ENCODE results near the gene EML1.

The EML1 gene

GRCh38 chr14:99944241-99944651, 151.0 kb downstream of the EML1 start:
- no peak for DNase-seq

GRCh38 chr14:99945732-99946651, 152.8 kb downstream of the EML1 start:
- DNase-seq, result peak; percentile 74

DNA sequence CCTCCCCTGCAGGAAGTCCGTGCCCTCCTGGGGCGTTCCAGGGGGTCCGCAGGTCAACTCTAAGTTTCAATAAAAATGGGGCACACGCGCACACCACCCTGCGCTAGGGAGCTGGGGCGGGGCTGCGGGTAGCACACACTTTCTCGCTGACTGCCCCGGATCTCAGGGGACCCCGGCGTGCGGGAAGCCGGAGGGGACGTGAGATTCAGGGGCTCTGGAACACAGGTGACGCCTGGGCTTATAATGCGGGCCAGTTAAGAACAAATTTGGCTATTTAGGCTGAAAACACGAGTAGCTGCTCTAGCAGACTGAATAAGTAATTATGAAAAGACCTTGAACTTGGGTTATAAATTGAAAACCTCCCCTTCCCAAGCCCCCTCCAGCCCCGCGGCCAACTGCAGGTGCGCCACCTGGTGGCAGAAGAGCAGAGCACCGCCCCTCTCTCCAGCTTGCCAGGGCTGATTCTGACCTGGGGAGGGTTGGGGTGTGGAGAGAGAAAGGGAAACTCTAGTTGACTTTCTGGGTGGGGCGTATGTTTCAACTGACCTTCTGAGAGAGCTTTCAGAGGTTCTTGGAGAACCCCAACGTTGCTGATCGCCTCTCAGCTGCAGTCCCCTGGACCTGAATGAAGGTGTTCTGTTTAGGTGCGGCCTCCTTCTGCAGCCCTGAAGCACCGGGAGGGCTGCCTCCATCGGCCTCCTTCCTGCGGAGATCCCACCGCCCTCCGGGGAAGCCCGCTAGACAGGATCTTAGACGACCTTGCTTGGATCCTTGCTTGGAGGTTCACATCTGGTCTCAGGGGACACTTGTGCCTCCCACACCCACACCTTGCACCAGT, 153.7 kb downstream of the EML1 start:
- peak; percentile 43 for DNase-seq

DNA sequence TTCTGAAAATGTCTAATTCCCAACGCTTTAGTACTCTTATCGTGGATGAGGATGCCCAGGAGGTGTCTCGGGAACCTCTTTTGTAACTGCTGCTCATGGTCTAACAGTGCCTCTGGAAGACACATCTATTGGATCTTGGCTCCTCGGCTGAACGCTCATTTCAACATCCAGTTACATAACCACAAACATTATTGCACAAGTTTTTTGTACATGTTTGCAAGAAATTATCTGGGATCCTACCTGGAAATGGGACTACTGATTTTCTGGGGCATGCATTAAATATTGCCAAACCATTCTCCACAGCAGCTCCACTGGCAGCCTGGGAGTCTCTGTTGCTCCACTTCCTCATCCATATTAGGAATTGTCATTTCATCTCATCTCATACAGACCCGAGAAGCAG, 154.5 kb downstream of the EML1 start:
- DNase-seq, result no peak

DNA sequence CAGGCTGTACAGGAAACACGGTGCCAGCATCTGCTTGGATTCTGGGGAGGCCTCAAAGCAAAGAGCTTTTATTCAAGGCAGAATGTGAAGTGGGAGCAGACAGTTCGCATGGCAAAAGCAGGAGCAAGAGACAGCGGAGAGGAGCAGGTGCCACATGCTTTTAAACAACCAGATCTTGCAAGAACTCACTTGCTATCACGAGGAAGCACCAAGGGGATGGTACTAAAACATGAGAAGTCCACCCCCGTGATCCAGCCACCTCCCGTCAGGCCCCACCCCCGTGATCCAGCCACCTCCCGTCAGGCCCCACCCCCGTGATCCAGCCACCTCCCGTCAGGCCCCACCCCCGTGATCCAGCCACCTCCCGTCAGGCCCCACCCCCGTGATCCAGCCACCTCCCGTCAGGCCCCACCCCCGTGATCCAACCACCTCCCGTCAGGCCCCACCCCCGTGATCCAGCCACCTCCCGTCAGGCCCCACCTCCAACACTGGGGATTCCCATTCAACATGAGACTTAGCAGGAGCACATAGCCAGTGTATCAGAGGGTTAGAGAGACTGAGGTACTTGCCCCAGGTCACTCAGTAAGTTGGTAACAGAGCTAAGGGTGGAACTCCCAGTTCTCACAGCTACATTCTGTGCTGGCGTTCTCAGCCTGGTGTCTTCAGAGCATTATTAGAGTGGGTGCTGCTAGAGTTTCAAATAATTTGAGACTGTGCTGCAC, 156.0 kb downstream of the EML1 start:
- DNase-seq, result peak; percentile 37

DNA sequence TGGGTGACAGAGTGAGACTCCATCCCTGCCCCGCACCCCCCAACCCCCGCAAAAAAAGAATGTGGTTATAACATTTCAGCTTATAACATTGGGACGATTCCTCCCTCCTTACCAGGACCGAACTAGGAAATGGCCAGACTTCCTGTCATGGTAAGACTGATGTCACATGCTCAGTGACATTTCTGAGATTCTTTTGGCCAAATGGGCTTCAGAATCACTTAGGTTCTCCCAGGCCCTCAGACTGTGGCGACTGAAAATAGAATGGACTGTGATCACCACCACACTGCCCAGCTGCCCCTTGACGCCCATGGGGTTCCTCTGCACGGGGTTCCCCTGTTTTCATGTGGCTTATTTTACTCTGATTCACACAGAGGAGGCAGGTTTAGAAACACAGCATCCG, 157.0 kb downstream of the EML1 start:
- DNase-seq, result no peak

DNA sequence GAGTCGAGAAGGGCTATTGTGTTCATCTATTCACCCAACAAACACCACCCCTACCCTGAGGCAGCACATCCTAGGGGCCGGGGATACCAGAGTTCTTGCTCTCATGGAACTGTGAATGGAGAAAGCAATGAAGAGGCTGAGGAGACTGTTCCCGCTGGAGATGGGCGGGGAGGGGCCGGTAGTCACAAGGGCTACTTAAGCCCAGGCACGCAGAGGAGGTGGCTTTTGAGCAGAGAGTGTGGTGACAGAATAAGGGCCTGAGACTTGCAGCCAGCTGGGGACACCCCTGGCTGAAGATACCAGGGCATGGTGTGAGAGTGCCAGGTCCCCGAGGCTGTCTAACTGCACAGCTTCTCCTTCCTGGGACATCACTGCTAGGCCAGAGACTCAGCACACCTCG, 157.9 kb downstream of the EML1 start:
- no peak for DNase-seq

DNA sequence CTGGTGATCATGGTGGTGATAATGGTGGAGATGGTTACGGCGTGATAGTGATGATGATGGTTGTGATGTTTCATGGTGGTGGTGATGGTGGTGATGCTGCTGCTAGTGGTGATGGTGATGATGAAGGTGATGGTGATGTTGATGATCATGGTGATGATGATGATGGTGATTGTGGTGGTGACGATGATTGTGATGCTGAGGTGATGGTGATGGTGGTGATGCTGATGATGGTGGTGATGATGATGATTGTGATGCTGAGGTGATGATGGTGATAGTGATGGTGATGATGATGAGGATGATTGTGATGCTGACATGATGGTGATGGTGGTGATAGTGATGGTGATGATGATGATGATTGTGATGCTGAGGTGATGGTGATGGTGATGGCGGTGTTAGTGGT, 158.8 kb downstream of the EML1 start:
- DNase-seq, result no peak

GRCh38 chr14:99952453-99952852, 159.2 kb downstream of the EML1 start:
- no peak for DNase-seq

- DNase-seq, result no peak
Measured at GRCh38 chr14:99955826-99956455, 162.7 kb downstream of the EML1 start.

DNA sequence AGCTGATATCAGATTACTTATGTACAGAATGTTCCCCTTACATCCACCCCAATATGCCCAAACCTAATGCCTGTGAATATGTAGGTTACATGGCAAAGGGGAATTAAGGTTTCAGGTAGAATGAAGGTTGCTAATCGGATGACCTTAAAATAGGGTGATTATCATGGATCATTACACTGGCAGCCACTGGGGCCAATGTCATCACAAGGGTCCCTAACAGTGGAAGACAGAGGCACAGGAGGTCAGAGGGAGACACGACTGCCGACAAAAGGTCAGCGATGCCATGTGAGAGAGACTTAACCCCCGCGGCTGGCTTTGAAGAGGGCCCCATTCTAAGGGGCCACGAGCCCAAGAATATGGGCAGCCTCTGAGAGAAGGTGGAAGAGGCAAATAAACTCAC, 165.2 kb downstream of the EML1 start:
- no peak for DNase-seq

DNA sequence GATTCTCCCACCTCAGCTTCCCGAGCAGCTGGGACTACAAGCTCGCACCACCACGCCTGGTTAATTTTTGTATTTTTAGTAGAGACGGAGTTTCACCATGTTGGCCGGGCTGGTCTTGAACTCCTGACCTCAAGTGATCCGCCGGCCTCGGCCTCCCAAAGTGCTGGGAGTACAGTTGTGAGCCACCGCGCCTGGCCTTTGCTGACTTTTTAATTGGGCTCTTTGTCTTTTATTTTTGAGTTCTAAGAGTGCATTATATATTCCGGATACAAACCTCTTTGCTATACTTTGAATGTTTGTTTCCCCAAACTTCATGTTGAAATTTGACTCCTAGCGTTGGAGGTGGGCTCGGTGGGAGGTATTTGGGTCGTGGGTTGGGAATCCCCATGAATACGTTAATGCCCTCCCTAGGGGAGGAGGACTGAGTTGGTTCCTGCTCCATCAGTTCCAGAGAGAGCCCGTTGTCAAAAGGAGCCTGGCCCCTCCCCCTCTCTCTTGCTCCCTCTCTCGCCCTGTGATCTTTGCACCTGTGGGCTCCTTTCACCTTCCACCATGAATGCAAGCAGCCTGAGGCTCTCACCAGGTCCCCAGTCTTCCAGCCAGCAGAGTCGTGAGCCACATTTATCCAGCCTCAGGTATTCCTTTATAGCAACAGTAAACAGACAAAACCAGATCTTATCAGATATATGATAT, 168.8 kb downstream of the EML1 start:
- no peak for DNase-seq

DNA sequence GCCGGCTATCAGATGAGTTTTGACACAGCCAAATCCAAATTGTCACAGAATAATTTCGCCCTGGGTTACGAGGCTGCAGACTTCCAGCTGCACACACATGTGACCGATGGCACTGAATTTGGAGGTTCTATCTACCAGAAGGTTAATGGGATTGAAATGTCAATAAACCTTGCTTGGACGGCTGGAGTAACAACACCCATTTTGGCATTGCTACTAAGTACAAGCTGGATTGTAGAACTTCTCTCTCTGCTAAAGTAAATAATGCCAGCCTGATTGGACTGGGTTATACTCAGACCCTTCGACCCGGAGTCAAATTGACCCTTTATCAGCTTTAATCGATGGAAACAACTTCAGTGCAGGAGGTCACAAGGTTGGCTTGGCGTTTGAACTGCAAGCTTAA, 171.8 kb downstream of the EML1 start:
- no peak for DNase-seq

DNA sequence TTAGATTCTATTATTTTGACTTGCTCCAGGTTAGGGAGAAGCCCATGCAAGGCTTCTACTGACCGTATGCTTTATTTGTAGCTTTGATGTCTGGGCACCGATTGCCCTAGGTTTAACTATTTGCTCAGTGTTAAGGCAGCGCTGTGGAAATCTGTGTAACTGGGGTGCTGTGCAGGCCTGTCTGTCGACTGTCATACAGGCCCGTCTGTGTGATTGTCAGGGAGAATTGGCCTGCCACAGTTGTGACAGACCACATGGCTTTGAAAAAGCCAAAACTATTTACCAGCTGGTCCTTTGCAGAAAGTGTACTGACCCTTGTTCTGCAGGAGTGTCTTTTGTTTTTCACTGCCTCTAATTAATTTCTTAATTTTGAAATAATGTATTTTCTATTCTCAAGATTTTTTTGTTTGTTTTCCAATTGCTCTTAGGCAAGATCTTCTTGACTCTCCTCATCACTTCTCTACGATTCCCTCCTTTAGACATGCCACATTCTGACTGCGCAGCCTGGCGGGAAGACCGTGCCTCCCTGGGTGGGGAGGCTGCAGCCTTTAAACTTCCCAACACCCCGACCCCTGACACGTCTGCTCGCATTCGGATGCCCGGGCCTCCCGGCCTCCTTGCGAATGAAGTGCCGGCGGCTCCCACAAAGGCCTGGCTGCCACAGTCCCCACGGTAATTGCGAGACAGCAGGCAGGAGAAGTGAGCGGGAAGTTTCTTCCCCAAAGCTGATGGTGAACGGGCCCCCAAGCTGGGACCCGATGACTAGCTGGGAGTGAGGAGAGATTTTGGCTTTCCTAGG, 173.0 kb downstream of the EML1 start:
- no peak for DNase-seq

- DNase-seq, result no peak
Measured at GRCh38 chr14:99966912-99967311, 173.7 kb downstream of the EML1 start.

GRCh38 chr14:99968191-99968920, 175.1 kb downstream of the EML1 start:
- no peak for DNase-seq

DNA sequence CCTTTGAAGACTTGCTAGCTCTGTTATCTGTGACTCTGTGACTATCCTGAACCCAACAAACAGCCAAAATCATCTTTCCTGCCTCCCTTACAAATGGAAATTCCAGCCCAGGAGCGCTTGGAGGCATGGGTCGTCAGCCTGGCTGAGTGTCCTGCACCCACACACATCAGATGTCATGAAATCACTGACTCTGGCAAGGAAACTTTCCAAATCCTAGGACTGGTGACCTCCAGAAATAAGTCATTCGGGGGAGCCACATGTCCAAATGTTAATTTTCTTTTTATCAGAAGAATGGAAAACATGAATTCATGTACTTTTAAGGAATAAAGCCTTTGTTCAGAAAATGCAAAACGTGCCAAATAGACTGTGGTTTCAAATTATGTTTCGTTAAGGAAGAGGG, 175.7 kb downstream of the EML1 start:
- no peak for DNase-seq

GRCh38 chr14:99969673-99970322, 176.6 kb downstream of the EML1 start:
- no peak for DNase-seq

DNA sequence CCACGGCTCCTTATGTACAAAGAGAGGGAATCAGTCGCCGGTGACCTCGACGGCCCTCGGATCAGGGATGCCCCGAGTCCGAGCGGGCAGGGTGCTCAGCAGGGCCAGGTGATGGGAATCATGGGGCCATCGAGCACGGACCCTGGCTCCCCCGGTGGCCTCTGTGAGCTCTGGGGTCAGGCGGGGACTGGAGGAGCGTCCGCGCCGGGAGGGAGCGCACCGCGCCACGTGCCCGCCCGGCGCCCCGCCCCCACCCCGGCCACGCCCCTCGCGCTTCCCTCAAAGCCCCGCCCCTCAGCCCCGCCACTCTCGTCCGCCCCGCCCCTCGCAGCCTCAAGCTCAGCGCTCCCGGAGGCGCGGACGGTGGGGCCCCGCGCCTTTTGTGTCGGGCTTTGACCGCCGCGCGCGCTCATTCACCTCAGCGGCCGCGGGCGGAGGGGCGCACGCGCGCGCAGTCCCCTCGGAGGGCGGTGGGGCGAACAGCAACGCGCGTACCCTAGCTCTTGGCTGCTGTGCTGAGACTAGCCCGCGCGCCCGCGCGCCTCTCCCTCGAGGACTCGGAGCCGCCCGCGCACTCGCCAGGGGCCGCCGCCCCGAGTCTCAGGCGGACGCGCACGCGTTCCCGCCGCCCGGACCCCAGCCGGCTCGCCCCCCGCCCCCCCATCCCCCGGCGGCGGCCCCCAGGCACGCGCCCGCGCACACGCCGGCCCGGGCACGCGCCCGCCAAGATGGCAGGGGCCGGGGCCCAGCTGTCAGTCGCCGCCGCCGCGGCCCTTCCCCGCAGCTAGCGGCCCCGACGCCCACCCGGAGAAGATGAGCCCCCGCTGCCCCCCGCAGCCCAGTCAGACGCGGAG, 178.1 kb downstream of the EML1 start:
- peak; percentile 93 for DNase-seq

All from DMS53 (cell line).